HepG2 (cell line): ENCODE results near the gene VAMP8. TPM values are rescaled to one million over a fixed set of nuclear protein-coding genes. Genes with fewer than 3 reads are reported as not detected.

ENCODE experiments used
- MIXL1 ChIP-seq: IDR thresholded peaks from 2 replicates; pipeline ENCODE4 v1.6.1; 2016
- ZNF232 ChIP-seq: sonication (generic); formaldehyde crosslinking; IDR thresholded peaks from 2 replicates; pipeline ENCODE4 v1.4.0; 2020; ENCODE audit warnings: missing genetic modification reagents, borderline replicate concordance
- ZNF460 ChIP-seq: sonication (generic); formaldehyde crosslinking; IDR thresholded peaks from 2 replicates; pipeline ENCODE4 v1.5.1; 2020; ENCODE audit warnings: missing genetic modification reagents, mild to moderate bottlenecking, borderline replicate concordance
- ZNF558 ChIP-seq: sonication (generic); formaldehyde crosslinking; IDR thresholded peaks from 2 replicates; pipeline ENCODE4 v1.9.0; 2022; ENCODE audit warnings: mild to moderate bottlenecking, missing genetic modification reagents, borderline replicate concordance
- ZNF75D ChIP-seq: sonication (generic); formaldehyde crosslinking; IDR thresholded peaks from 2 replicates; pipeline ENCODE4 v1.8.1; 2023; ENCODE audit warnings: missing genetic modification reagents, mild to moderate bottlenecking, borderline replicate concordance
- ZNF781 ChIP-seq: sonication (generic); formaldehyde crosslinking; IDR thresholded peaks from 2 replicates; pipeline ENCODE4 v1.5.1; 2020; ENCODE audit warnings: borderline replicate concordance, mild to moderate bottlenecking, missing genetic modification reagents; ENCODE audit errors: not compliant biosample characterization
- polyA plus RNA-seq, 8 experiments: library from polyadenylated mRNA; depleted of rRNA in 3 of 8; stranded (reverse) in 7 of 8; unstranded in 1 of 8; fragments of >200 nt; fragmentation: Illumina TruSeq in 4 of 8; extraction: Trizol in 4 of 8; gene quantifications; 2 replicates each; pipeline versions ENCODE4 v1.2.1 to v1.2.3, GENCODE V29; 2011 to 2016; ENCODE audit warnings: low read depth in 4 of 8, missing spikeins in 1 of 8, mixed read lengths in 1 of 8; ENCODE audit not compliant: insufficient read depth in 1 of 8
- total RNA-seq, 5 experiments: library from RNA; depleted of rRNA; stranded (reverse); fragments of >200 nt; fragmentation: Illumina TruSeq; extraction: Trizol; gene quantifications; 2 replicates each; pipeline ENCODE4 v1.2.3, GENCODE V29; 2016; ENCODE audit warnings: low read depth in 1 of 5
- TF ChIP-seq, protein P1 (sequence below): sonication (generic); formaldehyde crosslinking; IDR thresholded peaks from 2 replicates; pipeline ENCODE4 v1.4.0; 2020; ENCODE audit warnings: mild to moderate bottlenecking, missing genetic modification reagents
- TF ChIP-seq, protein P2 (sequence below): sonication (generic); formaldehyde crosslinking; IDR thresholded peaks from 2 replicates; pipeline ENCODE4 v1.4.0; 2020; ENCODE audit warnings: missing genetic modification reagents
- TF ChIP-seq, protein P3 (sequence below), 2 experiments: sonication (generic) in 1 of 2; formaldehyde crosslinking in 1 of 2; IDR thresholded peaks; 2 replicates each; pipeline versions ENCODE4 v1.6.1 to v1.9.0; 2014 to 2022; ENCODE audit warnings: antibody characterized with exemption in 1 of 2, borderline replicate concordance in 1 of 2, inconsistent platforms in 1 of 2, low read depth in 1 of 2, missing genetic modification reagents in 1 of 2

Gene VAMP8
- total and polyA plus RNA-seq, 2 of the 13 experiments (the other 11 are each of a cell fraction or from before 2014, with no cell fraction given): 83.3 to 157 TPM

DNA sequence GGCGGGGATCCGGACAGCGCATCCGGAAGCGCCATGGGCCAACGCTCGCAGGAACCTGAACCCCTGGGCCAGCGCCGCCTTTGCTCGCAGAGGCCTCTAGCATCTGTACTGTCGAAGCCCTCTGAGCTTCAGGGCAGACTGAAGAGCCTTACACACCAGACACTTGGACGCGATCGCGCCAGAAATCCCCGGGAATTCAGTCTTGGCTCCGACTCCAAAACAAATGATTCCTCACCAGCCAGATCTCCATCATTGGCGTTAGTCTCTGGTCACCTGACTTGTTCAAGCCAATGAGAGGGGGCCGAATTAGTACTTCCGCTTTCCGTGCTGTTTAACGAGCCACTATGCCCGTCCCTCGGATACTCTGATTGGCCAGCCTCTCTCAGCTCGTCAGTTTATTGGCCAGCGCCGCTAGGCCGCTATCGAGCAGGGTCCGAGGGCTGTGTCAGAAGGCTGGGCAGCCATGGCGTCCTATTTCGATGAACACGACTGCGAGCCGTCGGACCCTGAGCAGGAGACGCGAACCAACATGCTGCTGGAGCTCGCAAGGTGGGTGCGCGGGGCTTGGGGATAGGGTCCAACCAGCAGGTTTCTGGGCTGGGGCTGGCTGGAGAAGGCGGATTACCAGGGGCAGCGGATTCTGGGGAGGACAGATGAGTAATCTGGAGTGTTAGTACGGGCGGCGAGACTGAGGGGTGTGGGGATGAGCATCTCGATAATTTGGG, 18.1 kb downstream of the VAMP8 start, which contains the start of gene RNF181 (continued):
- TF ChIP-seq, protein P1, sequence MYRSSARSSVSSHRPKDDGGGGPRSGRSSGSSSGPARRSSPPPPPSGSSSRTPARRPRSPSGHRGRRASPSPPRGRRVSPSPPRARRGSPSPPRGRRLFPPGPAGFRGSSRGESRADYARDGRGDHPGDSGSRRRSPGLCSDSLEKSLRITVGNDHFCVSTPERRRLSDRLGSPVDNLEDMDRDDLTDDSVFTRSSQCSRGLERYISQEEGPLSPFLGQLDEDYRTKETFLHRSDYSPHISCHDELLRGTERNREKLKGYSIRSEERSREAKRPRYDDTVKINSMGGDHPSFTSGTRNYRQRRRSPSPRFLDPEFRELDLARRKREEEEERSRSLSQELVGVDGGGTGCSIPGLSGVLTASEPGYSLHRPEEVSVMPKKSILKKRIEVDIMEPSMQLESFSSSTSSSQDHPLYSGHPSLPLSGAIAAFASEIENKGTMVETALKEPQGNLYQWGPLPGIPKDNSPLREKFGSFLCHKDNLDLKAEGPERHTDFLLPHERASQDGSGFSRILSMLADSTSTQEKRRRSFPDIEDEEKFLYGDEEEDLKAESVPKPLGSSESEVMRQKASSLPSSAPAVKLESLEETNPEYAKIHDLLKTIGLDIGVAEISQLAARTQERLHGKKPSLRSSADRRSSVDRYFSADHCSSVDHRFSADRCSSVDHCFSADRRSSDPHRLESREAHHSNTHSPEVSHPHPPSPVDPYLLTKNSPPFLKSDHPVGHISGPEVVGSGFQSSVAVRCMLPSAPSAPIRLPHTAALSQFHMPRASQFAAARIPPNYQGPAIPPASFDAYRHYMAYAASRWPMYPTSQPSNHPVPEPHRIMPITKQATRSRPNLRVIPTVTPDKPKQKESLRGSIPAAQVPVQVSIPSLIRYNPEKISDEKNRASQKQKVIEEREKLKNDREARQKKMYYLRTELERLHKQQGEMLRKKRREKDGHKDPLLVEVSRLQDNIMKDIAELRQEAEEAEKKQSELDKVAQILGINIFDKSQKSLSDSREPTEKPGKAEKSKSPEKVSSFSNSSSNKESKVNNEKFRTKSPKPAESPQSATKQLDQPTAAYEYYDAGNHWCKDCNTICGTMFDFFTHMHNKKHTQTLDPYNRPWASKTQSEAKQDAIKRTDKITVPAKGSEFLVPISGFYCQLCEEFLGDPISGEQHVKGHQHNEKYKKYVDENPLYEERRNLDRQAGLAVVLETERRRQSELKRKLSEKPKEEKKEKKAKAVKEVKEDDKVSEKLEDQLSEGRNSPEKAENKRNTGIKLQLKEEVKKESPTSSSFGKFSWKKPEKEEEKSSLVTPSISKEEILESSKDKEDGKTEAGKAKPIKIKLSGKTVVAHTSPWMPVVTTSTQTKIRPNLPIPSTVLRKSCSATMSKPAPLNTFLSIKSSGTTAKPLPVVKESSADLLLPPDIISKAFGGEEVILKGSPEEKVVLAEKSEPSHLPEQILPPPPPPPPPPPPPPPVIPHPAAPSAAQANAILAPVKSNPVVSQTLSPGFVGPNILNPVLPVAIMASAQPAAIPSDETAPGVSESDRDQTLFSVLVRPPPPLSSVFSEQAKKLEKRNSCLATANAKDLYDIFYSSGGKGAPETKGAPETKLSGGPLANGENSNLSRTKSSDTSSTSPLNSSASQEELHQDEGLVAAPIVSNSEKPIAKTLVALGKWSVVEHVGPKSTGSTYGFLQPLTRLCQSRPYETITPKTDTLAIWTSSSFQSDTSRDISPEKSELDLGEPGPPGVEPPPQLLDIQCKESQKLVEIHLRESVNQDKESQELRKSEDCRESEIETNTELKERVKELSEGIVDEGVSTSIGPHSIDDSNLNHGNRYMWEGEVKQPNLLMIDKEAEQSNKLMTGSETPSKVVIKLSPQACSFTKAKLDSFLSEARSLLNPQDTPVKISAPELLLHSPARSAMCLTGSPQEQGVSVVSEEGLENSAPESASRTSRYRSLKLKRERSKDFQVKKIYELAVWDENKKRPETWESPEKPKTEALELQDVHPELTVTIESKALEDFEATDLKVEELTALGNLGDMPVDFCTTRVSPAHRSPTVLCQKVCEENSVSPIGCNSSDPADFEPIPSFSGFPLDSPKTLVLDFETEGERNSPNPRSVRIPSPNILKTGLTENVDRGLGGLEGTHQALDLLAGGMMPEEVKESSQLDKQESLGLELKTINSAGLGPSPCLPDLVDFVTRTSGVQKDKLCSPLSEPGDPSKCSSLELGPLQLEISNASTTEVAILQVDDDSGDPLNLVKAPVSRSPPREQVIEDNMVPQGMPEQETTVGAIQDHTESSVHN: peak; percentile 86; the same call in 1 of the 2 replicates
- TF ChIP-seq ZNF460 (CRISPR knock-in tag) (no peak), ZNF781 (peak; percentile 91), ZNF558 (peak; percentile 96), MIXL1 (CRISPR knock-in tag) (0 out of 2 replicates have a peak, but pooled peaks have one; percentile 27), ZNF232 (CRISPR knock-in tag) (no peak; the same call in 1 of the 2 replicates), ZNF75D (CRISPR knock-in tag) (no peak)
- TF ChIP-seq, protein P2, sequence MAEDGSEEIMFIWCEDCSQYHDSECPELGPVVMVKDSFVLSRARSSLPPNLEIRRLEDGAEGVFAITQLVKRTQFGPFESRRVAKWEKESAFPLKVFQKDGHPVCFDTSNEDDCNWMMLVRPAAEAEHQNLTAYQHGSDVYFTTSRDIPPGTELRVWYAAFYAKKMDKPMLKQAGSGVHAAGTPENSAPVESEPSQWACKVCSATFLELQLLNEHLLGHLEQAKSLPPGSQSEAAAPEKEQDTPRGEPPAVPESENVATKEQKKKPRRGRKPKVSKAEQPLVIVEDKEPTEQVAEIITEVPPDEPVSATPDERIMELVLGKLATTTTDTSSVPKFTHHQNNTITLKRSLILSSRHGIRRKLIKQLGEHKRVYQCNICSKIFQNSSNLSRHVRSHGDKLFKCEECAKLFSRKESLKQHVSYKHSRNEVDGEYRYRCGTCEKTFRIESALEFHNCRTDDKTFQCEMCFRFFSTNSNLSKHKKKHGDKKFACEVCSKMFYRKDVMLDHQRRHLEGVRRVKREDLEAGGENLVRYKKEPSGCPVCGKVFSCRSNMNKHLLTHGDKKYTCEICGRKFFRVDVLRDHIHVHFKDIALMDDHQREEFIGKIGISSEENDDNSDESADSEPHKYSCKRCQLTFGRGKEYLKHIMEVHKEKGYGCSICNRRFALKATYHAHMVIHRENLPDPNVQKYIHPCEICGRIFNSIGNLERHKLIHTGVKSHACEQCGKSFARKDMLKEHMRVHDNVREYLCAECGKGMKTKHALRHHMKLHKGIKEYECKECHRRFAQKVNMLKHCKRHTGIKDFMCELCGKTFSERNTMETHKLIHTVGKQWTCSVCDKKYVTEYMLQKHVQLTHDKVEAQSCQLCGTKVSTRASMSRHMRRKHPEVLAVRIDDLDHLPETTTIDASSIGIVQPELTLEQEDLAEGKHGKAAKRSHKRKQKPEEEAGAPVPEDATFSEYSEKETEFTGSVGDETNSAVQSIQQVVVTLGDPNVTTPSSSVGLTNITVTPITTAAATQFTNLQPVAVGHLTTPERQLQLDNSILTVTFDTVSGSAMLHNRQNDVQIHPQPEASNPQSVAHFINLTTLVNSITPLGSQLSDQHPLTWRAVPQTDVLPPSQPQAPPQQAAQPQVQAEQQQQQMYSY: peak; percentile 82
- TF ChIP-seq, protein P3, sequence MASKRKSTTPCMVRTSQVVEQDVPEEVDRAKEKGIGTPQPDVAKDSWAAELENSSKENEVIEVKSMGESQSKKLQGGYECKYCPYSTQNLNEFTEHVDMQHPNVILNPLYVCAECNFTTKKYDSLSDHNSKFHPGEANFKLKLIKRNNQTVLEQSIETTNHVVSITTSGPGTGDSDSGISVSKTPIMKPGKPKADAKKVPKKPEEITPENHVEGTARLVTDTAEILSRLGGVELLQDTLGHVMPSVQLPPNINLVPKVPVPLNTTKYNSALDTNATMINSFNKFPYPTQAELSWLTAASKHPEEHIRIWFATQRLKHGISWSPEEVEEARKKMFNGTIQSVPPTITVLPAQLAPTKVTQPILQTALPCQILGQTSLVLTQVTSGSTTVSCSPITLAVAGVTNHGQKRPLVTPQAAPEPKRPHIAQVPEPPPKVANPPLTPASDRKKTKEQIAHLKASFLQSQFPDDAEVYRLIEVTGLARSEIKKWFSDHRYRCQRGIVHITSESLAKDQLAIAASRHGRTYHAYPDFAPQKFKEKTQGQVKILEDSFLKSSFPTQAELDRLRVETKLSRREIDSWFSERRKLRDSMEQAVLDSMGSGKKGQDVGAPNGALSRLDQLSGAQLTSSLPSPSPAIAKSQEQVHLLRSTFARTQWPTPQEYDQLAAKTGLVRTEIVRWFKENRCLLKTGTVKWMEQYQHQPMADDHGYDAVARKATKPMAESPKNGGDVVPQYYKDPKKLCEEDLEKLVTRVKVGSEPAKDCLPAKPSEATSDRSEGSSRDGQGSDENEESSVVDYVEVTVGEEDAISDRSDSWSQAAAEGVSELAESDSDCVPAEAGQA (IDR thresholded peaks at IDR 0.05; ENCODE audit: low read depth): 0 out of 2 replicates have a peak, but pooled peaks have one; percentile 50
- TF ChIP-seq, protein P3 (CRISPR knock-in tag; IDR thresholded peaks at IDR 0.05; ENCODE audit: borderline replicate concordance): no peak
- TF ChIP-seq, all 625 proteins: peak for 307
